Measurements from ENCODE around the gene MPHOSPH6. TPM values are rescaled to one million over a fixed set of nuclear protein-coding genes. Genes with fewer than 3 reads are reported as not detected.

The MPHOSPH6 gene
- polyA plus RNA-seq, 1 donor from 2014 or later = 75.1 TPM

DNA sequence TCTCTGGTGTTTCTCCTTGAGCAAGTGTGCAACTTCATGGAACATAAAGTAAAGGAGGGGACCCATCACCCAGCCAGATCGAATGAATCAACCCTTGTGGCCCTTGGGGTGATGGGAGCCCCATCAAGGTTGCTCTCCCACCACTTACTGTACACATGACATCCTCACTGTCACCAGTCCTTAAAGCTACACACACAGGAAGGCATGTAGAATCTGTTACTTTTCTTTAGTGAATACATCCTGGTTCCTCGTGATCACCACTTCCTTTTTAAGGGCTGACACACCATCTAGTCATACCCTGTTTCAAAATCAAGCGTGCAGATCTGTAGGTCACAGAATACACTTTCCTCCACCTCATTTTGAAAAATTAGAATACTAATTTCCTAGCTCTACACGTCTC, 22.6 kb upstream of the MPHOSPH6 start:
- no peaks in the 10 kb centered on the region for H3F3A ChIP-seq (ENCODE audit: insufficient read depth, low read length, poor library complexity, severe bottlenecking)
- H3K4me2 ChIP-seq (ENCODE audit: low read length) = no peak overlapping the region
- no peaks in the 10 kb centered on the region for H3K79me2 ChIP-seq (replicated peaks; ENCODE audit: insufficient read depth, low read length)
- H3K9me3 ChIP-seq (ENCODE audit: low read length) = no peaks in the 10 kb centered on the region
- no peaks in the 10 kb centered on the region for H4K20me1 ChIP-seq (ENCODE audit: insufficient read depth)
- no peaks in the 10 kb centered on the region for H3K36me3 ChIP-seq (ENCODE audit: insufficient read depth, low read length)
- no peak overlapping the region for H3K9ac ChIP-seq (ENCODE audit: low read length)
- no peaks in the 10 kb centered on the region for H3K27me3 ChIP-seq (ENCODE audit: insufficient read depth, low read depth, low read length)
- TF ChIP-seq TAF1 (IDR thresholded peaks at IDR 0.05; ENCODE audit: low read depth) (no peak), EP300 (conservative IDR thresholded peaks at IDR 0.05; ENCODE audit: poor library complexity, severe bottlenecking) (no peak), POLR2AphosphoS5 (IDR thresholded peaks at IDR 0.05) (no peak), MXI1 (conservative IDR thresholded peaks at IDR 0.05; ENCODE audit: poor library complexity, severe bottlenecking) (no peak), SMC3 (conservative IDR thresholded peaks at IDR 0.05; ENCODE audit: poor library complexity) (no peak), EZH2 (IDR thresholded peaks at IDR 0.05; ENCODE audit: borderline replicate concordance, insufficient read depth, low read length, poor library complexity, severe bottlenecking) (no peak), RAD21 (conservative IDR thresholded peaks at IDR 0.05) (no peak)
- TF ChIP-seq, protein P1, sequence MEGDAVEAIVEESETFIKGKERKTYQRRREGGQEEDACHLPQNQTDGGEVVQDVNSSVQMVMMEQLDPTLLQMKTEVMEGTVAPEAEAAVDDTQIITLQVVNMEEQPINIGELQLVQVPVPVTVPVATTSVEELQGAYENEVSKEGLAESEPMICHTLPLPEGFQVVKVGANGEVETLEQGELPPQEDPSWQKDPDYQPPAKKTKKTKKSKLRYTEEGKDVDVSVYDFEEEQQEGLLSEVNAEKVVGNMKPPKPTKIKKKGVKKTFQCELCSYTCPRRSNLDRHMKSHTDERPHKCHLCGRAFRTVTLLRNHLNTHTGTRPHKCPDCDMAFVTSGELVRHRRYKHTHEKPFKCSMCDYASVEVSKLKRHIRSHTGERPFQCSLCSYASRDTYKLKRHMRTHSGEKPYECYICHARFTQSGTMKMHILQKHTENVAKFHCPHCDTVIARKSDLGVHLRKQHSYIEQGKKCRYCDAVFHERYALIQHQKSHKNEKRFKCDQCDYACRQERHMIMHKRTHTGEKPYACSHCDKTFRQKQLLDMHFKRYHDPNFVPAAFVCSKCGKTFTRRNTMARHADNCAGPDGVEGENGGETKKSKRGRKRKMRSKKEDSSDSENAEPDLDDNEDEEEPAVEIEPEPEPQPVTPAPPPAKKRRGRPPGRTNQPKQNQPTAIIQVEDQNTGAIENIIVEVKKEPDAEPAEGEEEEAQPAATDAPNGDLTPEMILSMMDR (IDR thresholded peaks at IDR 0.05; ENCODE audit: poor library complexity, severe bottlenecking) = no peak
- H3K4me3 ChIP-seq (ENCODE audit: low read length) = no peak overlapping the region
- no peak overlapping the region for H2AFZ ChIP-seq (ENCODE audit: low read depth, low read length)
- no peak overlapping the region for H3K27ac ChIP-seq (ENCODE audit: low read length)
- H3K9me2 ChIP-seq (ENCODE audit: insufficient read depth, low read length) = no peaks in the 10 kb centered on the region

GRCh38 chr16:82190386-82190785, 20.4 kb upstream of the MPHOSPH6 start:
- H4K20me1 ChIP-seq (ENCODE audit: insufficient read depth) = no peaks in the 10 kb centered on the region
- H3K36me3 ChIP-seq (ENCODE audit: insufficient read depth, low read length) = no peaks in the 10 kb centered on the region
- H3K27me3 ChIP-seq (ENCODE audit: insufficient read depth, low read depth, low read length) = no peaks in the 10 kb centered on the region
- no peak overlapping the region for H3K4me2 ChIP-seq (ENCODE audit: low read length)
- H3K79me2 ChIP-seq (replicated peaks; ENCODE audit: insufficient read depth, low read length) = no peaks in the 10 kb centered on the region
- H3K4me3 ChIP-seq (ENCODE audit: low read length) = no peak overlapping the region
- H3K9me3 ChIP-seq (ENCODE audit: low read length) = no peaks in the 10 kb centered on the region
- H2AFZ ChIP-seq (ENCODE audit: low read depth, low read length) = no peak overlapping the region
- H3K9me2 ChIP-seq (ENCODE audit: insufficient read depth, low read length) = no peaks in the 10 kb centered on the region
- TF ChIP-seq RAD21 (conservative IDR thresholded peaks at IDR 0.05) (no peak), SMC3 (conservative IDR thresholded peaks at IDR 0.05; ENCODE audit: poor library complexity) (no peak), MXI1 (conservative IDR thresholded peaks at IDR 0.05; ENCODE audit: poor library complexity, severe bottlenecking) (no peak)
- no peak overlapping the region for H3K9ac ChIP-seq (ENCODE audit: low read length)
- H3F3A ChIP-seq (ENCODE audit: insufficient read depth, low read length, poor library complexity, severe bottlenecking) = no peaks in the 10 kb centered on the region
- no peak overlapping the region for H3K27ac ChIP-seq (ENCODE audit: low read length)

- no peaks in the 10 kb centered on the region for H3K9me3 ChIP-seq (ENCODE audit: low read length)
- no peak overlapping the region for H2AFZ ChIP-seq (ENCODE audit: low read depth, low read length)
- H3K36me3 ChIP-seq (ENCODE audit: insufficient read depth, low read length) = no peaks in the 10 kb centered on the region
- no peaks in the 10 kb centered on the region for H4K20me1 ChIP-seq (ENCODE audit: insufficient read depth)
- no peaks in the 10 kb centered on the region for H3K27me3 ChIP-seq (ENCODE audit: insufficient read depth, low read depth, low read length)
- no peak overlapping the region for H3K9ac ChIP-seq (ENCODE audit: low read length)
- no peak overlapping the region for H3K4me2 ChIP-seq (ENCODE audit: low read length)
- H3K27ac ChIP-seq (ENCODE audit: low read length) = no peak overlapping the region
- no peaks in the 10 kb centered on the region for H3K79me2 ChIP-seq (replicated peaks; ENCODE audit: insufficient read depth, low read length)
- TF ChIP-seq POLR2AphosphoS5 (IDR thresholded peaks at IDR 0.05) (no peak), RAD21 (conservative IDR thresholded peaks at IDR 0.05) (no peak), EP300 (conservative IDR thresholded peaks at IDR 0.05; ENCODE audit: poor library complexity, severe bottlenecking) (no peak), EZH2 (IDR thresholded peaks at IDR 0.05; ENCODE audit: borderline replicate concordance, insufficient read depth, low read length, poor library complexity, severe bottlenecking) (no peak), TAF1 (IDR thresholded peaks at IDR 0.05; ENCODE audit: low read depth) (no peak), SMC3 (conservative IDR thresholded peaks at IDR 0.05; ENCODE audit: poor library complexity) (no peak), MXI1 (conservative IDR thresholded peaks at IDR 0.05; ENCODE audit: poor library complexity, severe bottlenecking) (no peak)
- TF ChIP-seq, protein P1 (IDR thresholded peaks at IDR 0.05; ENCODE audit: poor library complexity, severe bottlenecking) = no peak
- TF ChIP-seq, protein P2, sequence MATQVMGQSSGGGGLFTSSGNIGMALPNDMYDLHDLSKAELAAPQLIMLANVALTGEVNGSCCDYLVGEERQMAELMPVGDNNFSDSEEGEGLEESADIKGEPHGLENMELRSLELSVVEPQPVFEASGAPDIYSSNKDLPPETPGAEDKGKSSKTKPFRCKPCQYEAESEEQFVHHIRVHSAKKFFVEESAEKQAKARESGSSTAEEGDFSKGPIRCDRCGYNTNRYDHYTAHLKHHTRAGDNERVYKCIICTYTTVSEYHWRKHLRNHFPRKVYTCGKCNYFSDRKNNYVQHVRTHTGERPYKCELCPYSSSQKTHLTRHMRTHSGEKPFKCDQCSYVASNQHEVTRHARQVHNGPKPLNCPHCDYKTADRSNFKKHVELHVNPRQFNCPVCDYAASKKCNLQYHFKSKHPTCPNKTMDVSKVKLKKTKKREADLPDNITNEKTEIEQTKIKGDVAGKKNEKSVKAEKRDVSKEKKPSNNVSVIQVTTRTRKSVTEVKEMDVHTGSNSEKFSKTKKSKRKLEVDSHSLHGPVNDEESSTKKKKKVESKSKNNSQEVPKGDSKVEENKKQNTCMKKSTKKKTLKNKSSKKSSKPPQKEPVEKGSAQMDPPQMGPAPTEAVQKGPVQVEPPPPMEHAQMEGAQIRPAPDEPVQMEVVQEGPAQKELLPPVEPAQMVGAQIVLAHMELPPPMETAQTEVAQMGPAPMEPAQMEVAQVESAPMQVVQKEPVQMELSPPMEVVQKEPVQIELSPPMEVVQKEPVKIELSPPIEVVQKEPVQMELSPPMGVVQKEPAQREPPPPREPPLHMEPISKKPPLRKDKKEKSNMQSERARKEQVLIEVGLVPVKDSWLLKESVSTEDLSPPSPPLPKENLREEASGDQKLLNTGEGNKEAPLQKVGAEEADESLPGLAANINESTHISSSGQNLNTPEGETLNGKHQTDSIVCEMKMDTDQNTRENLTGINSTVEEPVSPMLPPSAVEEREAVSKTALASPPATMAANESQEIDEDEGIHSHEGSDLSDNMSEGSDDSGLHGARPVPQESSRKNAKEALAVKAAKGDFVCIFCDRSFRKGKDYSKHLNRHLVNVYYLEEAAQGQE (IDR thresholded peaks at IDR 0.05; ENCODE audit: borderline replicate concordance) = no peak
- no peaks in the 10 kb centered on the region for H3F3A ChIP-seq (ENCODE audit: insufficient read depth, low read length, poor library complexity, severe bottlenecking)
- no peaks in the 10 kb centered on the region for H3K9me2 ChIP-seq (ENCODE audit: insufficient read depth, low read length)
- H3K4me3 ChIP-seq (ENCODE audit: low read length) = no peak overlapping the region
These were observed 17.8 kb upstream of the MPHOSPH6 start for GRCh38 chr16:82187829-82188228.

All from neural cell (in vitro differentiated cells).